HG02870 (cell line): ENCODE results near the gene SND1.
"Not testable (repeated sequence)": the region's sequence is repeated elsewhere in the genome, so short reads cannot be mapped to it uniquely, and the experiment has no call there.

Source experiments
- ATAC-seq: cut with Tn5 transposase; IDR thresholded peaks from one replicate; pipeline ENCODE4 v1.9.1; 2021; ENCODE audit warnings: mild to moderate bottlenecking, moderate library complexity; ENCODE audit not compliant: unreplicated experiment

SND1 gene

GRCh38 chr7:127901895-127902703 lies 250.1 kb downstream of the SND1 start:
- ATAC-seq, result peak; percentile 44

- not testable (repeated sequence) for ATAC-seq
These were observed 250.8 kb downstream of the SND1 start for GRCh38 chr7:127902753-127903152.

GRCh38 chr7:127903892-127904669 lies 252.1 kb downstream of the SND1 start:
- ATAC-seq, result no peak

GRCh38 chr7:127904670-127904985 lies 252.6 kb downstream of the SND1 start:
- ATAC-seq, result no peak

GRCh38 chr7:127905021-127905420 lies 253.0 kb downstream of the SND1 start:
- no peak for ATAC-seq

GRCh38 chr7:127905491-127906330 lies 253.7 kb downstream of the SND1 start:
- no peak for ATAC-seq

- no peak for ATAC-seq
These were observed 255.4 kb downstream of the SND1 start for GRCh38 chr7:127907110-127908040.

- ATAC-seq, result peak; percentile 29
These were observed 256.6 kb downstream of the SND1 start for GRCh38 chr7:127908430-127909258.

- ATAC-seq, result no peak
These were observed 257.6 kb downstream of the SND1 start for GRCh38 chr7:127909424-127910152.

- ATAC-seq, result no peak
These were observed 258.7 kb downstream of the SND1 start for GRCh38 chr7:127910670-127911069.

- peak; percentile 72 for ATAC-seq
These were observed 260.0 kb downstream of the SND1 start for GRCh38 chr7:127911968-127912511.

GRCh38 chr7:127912901-127913300 lies 260.9 kb downstream of the SND1 start:
- no peak for ATAC-seq

GRCh38 chr7:127913686-127914085 lies 261.7 kb downstream of the SND1 start:
- no peak for ATAC-seq

GRCh38 chr7:127914693-127915092 lies 262.7 kb downstream of the SND1 start:
- ATAC-seq, result no peak

- no peak for ATAC-seq
These were observed 264.7 kb downstream of the SND1 start for GRCh38 chr7:127916735-127917134.

GRCh38 chr7:127918130-127918529 lies 266.1 kb downstream of the SND1 start:
- no peak for ATAC-seq

- ATAC-seq, result no peak
These were observed 268.9 kb downstream of the SND1 start for GRCh38 chr7:127920787-127921438.

- ATAC-seq, result no peak
These were observed 270.7 kb downstream of the SND1 start for GRCh38 chr7:127922656-127923055.
